HG02852 (cell line): ENCODE measurements around the gene HSPA9.

ENCODE experiments used
- ATAC-seq: cut with Tn5 transposase; IDR thresholded peaks from one replicate; pipeline ENCODE4 v1.9.1; 2021; ENCODE audit warnings: mild to moderate bottlenecking, moderate library complexity; ENCODE audit not compliant: unreplicated experiment

Gene HSPA9

GRCh38 chr5:138596105-138596881, 21.1 kb upstream of the HSPA9 start:
- no peak for ATAC-seq

DNA sequence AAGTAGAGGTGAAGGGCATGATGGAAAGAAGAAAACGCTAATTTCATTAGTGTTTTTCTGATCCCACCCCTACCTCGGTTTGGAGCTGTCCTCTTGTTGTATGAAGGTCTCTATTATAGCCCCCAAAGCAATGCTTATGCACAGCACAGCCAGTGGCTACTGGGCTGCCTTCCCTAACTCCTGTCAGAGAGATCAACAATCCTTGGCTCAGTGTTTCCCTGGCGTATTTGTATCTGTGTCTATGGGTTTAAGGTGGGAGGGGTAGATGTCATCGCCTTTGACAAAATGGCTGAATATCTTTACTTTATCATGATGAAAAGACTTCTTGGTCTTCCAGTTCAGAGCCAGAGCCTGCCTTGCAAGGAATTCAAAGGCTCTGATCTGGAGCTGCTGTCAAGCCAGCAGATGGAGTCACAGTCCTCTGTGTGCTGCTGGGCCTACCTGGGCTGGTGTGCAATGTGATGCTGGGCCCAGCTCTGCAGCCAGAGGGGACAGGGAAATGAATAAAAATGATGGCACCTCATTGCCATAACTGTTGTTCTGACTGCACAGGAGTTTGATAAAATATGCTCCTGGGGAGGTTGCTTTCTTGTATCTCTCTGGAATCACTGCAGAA, 20.1 kb upstream of the HSPA9 start:
- no peak for ATAC-seq

DNA sequence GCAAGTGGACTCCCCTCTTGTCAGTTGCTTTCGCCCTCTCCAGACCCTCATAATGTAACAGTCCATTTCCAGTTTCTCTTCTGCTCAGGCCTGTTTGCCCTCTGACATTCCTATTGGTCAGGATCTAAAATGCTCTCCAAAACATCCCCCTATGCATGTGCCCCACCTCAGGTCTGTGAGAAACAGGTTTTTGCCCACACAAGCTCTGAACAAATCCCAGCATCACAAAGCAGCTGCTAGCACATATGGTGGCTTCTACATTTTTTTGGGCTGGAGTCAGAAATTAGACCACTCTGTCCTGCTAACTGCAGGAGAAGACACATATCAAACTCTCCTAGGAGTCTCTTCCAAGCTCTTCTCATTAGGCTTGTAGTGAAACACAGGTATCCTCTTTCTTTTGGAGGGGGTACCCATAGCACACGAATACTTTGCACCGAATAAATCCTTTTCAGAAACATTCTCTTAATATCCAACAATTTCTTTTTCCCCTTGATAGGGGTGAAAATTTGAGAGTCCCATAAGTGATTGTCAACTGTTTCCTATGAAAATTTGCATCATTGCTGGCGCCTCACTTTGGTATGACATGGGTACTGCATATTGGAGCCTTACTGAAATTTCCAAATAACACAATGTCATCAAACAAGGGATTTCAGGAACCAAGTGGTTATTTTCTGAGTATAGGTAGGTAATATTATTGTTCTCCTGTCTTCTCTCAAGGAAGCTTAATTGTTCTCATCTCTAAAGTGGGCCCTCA, 19.3 kb upstream of the HSPA9 start:
- ATAC-seq, result no peak

DNA sequence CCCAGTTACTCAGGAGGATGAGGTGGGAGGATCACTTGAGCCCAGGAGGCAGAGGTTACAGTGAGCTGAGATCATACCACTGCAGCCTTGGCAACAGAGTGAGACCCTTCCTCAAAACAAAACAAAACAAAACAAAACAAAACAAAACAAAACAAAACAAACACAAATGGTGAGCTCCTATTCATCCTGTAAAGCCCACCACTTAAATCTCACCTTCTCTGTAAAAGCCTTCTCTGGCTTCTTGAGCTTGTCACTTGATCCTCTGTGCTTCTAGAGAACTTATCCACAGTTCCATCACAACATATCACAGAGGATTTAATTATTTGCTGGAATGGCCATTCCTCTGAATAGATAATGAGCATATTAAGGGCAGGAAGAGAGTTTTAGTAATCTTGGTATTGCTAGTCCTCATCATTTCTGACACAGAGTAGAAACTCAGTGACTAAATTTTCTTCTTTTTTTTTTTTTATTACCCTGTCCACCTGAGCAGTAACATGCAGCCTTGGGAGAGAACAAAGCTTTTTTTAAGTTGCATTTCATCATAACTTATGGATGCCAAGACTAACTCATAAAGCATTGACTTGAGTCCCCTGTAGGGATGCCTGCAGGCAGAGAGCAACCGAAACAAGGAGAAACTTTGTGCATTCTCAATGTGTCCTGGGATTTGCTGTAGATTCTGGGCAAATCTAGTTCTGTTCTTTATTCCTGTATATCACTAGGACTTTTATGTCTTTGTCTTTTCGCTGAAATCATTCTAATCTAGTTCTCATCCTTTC, 13.0 kb upstream of the HSPA9 start:
- ATAC-seq, result no peak

DNA sequence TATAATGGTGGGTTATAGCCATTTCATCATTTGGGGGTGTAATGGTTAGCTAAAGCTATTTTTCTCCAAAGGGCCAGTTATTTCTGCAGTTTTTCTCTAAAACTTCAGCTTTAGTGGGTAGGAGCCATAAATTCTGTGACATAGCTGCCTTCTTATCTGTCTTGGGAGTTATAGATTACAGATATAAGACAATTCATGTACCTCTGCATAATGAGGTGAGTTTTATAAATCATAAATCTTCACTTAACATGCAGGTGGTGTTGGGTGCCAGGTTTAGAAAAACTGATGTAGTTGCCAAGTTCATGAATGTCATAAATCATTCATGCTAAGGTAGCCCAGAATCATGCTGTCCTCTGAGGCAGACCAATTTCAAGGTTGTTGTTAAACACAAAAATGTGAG, 10.0 kb upstream of the HSPA9 start:
- ATAC-seq, result no peak

GRCh38 chr5:138583984-138584637, 8.9 kb upstream of the HSPA9 start:
- no peak for ATAC-seq

DNA sequence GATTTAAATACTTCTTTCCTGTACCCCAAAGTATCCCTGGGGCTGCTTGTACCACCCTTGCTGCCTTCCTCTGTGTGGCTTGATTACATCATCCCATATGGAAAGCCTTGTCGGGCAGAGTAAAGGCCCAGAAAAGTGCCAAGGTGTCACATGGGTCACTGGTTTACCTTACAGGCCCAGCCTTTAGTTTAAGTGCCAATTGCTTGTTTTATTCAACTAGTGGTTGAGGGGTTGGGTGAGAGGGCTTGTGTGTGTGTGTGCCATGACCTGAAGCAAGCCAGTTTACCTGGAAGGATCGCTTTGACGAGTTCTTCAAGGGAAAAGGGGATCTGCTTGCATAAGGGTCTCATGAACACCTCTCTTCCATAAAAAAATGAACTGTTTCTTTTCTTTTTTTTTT, 7.8 kb upstream of the HSPA9 start:
- ATAC-seq, result no peak

GRCh38 chr5:138580777-138581176, 5.6 kb upstream of the HSPA9 start:
- ATAC-seq, result no peak

DNA sequence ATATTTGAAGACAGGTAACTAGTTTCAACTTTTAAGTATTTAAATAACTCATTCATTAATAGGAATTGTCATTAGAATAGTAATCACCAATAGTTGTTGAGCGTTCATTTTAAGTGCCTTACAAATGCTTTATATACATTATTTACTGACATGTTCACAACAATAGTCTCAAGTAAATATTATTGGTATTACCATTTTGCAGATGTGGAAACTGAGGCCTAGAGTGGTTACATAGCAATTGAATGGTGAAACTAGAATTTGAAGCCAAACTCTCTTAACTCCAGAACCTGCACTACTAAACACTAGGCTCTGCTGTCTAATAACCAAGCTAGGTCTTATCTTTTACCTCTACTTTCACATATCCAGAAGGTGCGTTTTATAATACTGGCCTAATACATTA, 4.8 kb upstream of the HSPA9 start:
- ATAC-seq, result no peak

- no peak for ATAC-seq
These were observed 4.3 kb upstream of the HSPA9 start for GRCh38 chr5:138579517-138579863.

GRCh38 chr5:138577452-138577851, 2.3 kb upstream of the HSPA9 start:
- no peak for ATAC-seq

- ATAC-seq, result no peak
These were observed 432 bp downstream of the HSPA9 start for GRCh38 chr5:138574744-138575193.

DNA sequence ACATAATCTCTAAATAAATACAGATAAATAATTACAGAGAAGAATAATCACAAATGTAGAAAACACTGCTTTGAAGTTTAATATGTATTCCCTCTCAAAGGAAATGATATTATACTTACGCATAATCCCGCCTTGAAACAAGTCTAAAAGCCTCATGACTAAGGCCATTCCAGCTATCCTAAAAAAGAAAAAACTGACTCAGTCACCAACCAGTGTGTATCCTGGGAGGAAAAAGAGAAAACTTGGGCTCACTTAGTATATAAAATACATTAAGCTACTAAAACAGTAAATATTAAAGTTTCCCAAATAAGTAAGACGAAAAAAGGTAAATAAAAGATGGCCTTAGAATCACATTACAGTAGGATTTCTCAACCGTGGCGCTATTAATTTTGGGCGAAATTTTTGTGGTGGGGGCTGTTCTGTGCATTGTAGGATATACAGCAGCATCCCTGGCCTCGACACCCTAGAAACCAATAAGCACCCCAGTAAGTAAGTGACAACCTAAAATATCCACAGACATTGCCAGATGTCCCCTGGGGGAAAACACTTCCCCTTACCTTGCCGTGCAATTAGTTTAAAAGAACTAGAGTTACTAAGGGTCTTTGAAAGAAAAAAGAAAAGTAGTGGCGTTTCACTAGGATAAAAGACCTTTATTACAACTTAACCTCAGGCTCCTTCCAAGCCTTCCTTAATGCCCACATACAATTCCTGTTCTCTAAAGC, 1.1 kb downstream of the HSPA9 start:
- ATAC-seq, result no peak

DNA sequence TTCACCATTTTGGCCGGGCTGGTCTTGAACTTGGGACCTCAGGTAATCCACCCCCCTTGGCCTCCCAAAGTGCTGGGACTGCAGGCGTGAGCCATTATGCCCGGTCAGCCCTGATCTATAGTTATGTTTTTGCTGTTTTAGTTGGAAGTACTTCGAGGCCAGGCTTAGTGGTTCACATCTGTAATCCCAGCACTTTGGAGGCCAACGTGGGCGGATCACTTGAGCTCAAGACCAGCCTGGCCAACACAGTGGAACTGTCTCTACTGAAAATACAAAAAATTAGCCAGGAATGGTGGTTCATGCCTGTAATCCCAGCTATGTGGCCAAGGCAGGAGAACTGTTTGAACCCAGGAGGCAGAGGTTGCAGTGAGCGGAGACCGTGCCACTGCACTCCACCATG, 2.0 kb downstream of the HSPA9 start:
- ATAC-seq, result no peak

- ATAC-seq, result no peak
These were observed 4.3 kb downstream of the HSPA9 start for GRCh38 chr5:138570871-138571270.

DNA sequence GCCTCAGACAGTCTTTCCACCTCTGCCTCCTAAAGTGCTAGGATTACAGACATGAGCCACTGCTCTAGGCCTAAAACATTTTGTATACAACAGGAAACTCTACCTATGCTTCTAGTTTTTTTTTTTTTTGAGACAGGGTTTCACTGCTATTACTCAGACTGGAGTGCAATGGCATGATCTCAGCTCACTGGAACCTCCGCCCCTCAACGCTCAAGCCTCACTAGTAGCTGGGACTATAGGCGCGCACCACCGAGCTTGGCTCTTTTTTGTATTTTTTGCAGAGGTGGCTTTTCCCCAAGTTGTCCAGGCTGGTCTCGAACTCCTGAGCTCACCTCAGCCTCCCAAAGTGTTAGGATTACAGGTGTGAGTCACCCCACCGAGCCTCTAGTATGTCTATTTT, 5.4 kb downstream of the HSPA9 start:
- ATAC-seq, result no peak

DNA sequence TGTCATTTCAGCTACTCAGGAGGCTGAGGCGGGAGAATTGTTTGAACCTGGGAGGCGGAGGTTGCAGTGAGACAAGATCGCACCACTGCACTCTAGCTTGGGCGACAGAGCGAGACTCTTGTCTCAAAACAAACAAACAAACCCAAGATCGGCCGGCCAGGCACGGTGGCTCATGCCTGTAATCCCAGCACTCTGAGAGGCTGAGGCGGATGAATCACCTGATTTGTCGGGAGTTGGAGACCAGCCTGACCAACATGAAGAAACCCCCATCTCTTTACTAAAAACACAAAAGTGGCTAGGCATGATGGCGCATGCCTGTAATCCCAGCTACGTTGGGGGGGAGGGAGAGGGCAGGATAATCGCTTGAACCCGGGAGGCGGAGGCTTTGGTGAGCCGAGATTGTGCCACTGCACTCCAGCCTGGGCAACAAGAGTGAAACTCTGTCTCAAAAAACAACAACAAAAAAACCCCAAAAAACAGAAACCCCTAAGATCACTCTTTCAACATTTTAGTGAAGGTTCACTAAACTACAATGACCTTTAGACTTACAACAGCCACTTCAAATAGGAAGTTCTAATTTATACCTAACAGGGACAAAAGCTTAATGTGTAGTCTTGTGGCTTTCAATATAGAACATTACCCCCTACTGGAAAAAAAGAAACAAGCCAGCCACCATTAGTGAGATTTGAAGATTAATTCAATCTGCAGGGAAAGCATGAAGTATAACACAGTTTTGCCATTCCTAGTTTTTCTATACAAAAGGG, 7.0 kb downstream of the HSPA9 start:
- no peak for ATAC-seq

DNA sequence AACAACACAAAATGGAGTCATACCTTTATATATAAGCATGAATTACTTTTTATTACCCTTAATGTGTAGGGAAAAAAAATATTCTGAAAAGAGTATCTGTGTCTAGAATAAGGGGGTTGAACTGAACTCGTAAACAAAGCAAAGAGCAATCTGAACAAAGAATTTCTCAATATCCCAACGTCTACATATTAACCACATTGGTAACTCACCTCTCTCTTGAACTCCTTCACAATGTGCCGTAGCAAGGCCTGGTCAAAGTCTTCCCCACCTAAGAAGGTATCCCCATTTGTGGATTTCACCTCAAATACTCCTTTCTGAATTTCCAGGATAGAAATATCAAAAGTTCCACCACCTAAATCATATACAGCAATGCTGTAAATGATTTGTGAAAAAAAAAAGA, 8.4 kb downstream of the HSPA9 start:
- ATAC-seq, result no peak

DNA sequence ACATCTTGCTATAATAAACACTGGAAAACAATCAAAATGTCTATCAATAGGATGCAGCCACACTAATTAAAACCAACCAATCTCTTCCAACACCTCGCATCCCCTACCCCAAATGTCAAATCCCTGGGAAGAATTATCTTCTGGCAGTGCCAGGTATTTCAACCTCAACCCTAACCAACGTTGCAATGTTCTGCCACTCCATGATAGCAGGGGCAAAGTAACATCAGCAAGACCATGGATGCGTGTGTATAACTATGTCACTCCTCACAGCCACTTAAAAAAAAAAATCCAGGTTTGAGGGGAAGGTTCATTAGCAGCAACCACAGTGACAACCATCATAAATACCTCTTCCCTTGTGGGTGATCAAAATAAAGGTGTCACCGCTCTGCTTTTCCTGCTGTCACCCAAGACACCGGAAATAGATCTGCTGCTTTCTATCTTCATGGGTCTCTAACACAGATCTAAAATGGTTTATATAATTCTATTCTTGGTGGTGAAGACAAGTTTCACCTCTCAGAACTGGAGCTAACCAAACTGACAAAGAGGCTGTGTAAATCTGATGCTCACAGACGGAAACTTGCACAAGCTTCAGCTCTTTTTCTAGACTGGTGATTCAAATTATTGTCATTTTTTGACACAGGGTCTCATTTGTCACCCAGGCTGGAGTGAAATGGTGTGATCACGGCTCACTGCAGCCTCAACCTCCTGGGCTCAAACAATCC, 9.9 kb downstream of the HSPA9 start:
- ATAC-seq, result no peak
